Measurements from ENCODE around the gene SPECC1. TPM values are rescaled to one million over a fixed set of nuclear protein-coding genes. Genes with fewer than 3 reads are reported as not detected.
"Not testable (repeated sequence)": the region's sequence is repeated elsewhere in the genome, so short reads cannot be mapped to it uniquely, and the experiment has no call there.

Gene SPECC1, protein sequence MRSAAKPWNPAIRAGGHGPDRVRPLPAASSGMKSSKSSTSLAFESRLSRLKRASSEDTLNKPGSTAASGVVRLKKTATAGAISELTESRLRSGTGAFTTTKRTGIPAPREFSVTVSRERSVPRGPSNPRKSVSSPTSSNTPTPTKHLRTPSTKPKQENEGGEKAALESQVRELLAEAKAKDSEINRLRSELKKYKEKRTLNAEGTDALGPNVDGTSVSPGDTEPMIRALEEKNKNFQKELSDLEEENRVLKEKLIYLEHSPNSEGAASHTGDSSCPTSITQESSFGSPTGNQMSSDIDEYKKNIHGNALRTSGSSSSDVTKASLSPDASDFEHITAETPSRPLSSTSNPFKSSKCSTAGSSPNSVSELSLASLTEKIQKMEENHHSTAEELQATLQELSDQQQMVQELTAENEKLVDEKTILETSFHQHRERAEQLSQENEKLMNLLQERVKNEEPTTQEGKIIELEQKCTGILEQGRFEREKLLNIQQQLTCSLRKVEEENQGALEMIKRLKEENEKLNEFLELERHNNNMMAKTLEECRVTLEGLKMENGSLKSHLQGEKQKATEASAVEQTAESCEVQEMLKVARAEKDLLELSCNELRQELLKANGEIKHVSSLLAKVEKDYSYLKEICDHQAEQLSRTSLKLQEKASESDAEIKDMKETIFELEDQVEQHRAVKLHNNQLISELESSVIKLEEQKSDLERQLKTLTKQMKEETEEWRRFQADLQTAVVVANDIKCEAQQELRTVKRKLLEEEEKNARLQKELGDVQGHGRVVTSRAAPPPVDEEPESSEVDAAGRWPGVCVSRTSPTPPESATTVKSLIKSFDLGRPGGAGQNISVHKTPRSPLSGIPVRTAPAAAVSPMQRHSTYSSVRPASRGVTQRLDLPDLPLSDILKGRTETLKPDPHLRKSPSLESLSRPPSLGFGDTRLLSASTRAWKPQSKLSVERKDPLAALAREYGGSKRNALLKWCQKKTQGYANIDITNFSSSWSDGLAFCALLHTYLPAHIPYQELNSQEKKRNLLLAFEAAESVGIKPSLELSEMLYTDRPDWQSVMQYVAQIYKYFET
- 35.6 to 37.7 TPM (median 36.8 TPM) in 3 replicates for total RNA-seq

DNA sequence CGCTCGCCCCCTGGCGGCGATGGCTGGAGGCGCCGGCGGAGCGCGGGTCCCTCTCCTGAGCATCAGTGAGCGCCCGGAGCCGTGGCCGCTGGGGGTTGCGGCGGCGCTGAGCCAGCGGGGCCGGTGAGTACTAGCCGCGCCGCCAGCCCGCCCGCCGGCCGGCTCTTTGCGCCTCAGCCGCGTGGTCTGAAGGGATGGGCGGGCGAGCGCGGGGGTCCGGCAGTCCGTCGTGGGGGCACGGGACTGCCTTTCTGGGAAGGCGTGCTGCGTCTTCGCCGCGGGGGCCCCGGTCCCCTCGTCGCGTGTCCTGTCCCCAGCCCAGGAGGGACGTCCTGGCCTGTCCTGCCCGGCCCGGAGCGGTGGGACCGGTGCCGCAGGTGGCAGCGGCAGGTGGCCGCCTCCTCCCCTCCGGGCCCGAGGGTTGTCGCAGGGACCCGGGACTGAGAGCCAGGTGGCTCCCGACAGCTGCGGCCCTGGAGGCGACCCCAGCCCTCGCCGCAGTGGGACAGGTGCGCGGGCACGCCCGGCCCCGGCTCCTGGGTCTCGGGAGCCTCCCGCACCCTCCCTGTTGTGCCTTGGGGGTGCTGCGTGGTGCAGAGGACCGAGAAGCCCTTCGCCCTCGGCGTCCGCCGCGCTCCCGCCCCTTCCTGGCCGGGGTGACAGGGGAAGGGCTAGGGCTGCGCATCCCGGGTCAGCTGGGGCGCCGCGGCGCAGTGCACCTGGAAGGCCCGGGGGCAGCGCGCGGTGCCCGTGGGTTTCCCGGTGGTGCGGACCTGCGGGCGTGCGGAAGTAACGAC, at the start of gene SPECC1:
SPECC1 (plus strand) TSS at position 58 of the 797 bp plus-strand sequence. CDS start 87,293 bp downstream, outside the sequence.
- Mint-ChIP-seq H3K9me3 (no peaks in the 10 kb centered on the region), H3K27me3 (ENCODE audit: low read depth) (peaks cover 74% of the 10 kb centered on the region), H3K4me1 (peaks cover 4% of the 10 kb centered on the region), H3K27ac (no peak within 1 kb of the TSS), H3K4me3 (peak within 1 kb of the TSS; percentile 93), H3K36me3 (no peaks in the 10 kb centered on the region)
- TF ChIP-seq, protein P1, sequence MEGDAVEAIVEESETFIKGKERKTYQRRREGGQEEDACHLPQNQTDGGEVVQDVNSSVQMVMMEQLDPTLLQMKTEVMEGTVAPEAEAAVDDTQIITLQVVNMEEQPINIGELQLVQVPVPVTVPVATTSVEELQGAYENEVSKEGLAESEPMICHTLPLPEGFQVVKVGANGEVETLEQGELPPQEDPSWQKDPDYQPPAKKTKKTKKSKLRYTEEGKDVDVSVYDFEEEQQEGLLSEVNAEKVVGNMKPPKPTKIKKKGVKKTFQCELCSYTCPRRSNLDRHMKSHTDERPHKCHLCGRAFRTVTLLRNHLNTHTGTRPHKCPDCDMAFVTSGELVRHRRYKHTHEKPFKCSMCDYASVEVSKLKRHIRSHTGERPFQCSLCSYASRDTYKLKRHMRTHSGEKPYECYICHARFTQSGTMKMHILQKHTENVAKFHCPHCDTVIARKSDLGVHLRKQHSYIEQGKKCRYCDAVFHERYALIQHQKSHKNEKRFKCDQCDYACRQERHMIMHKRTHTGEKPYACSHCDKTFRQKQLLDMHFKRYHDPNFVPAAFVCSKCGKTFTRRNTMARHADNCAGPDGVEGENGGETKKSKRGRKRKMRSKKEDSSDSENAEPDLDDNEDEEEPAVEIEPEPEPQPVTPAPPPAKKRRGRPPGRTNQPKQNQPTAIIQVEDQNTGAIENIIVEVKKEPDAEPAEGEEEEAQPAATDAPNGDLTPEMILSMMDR (IDR thresholded peaks at IDR 0.05; ENCODE audit: unreplicated experiment), result peak; percentile 95
- DNase-seq (ENCODE audit: low spot score in 2 of 2, unreplicated experiment in 2 of 2), result peak; percentile 74 to 94

DNA sequence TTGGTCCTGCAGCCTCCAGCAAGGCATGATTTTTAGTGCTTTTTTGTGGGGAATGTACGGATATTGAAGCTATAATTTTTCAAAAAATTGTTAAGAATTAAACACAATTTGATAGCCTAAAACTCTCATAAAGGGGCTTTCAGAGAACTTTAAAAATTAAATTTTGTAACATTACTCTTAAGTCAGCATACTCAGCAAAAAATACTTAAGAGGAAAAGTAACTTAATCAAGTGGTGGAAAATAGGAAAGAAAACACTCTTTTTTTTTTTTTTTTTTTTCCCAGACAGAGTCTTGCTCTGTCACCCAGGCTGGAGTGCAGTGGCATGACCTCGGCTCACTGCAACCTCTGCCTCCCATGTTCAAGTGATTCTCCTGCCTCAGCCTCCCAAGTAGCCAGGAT, 46.2 kb upstream of the SPECC1 start:
- not testable (repeated sequence) for H3K9me3 Mint-ChIP-seq; H3K27me3 Mint-ChIP-seq (ENCODE audit: low read depth); H3K4me3 Mint-ChIP-seq; DNase-seq (ENCODE audit: low spot score in 2 of 2, unreplicated experiment in 2 of 2); H3K4me1 Mint-ChIP-seq; H3K27ac Mint-ChIP-seq
- peaks cover 15% of the 10 kb centered on the region for H3K36me3 Mint-ChIP-seq

DNA sequence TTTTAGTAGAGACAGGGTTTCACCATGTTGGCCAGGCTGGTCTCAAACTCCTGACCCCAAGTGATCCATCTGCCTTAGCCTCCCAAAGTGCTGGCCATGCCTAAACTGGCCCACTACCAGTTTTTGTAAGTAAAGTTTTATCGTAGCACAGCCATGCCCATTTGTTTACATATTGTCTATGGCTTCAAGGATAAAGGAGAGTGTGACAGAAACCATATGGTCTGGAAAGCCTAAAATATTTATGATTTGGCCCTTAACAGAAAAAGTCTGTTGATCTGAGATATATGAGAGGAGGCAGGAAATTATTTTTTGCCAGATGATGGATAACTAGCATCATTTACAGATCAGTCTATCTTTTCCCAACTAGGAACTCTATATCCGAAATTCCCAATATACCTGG, 36.0 kb upstream of the SPECC1 start:
- no peak for DNase-seq (ENCODE audit: low spot score in 2 of 2, unreplicated experiment in 2 of 2)
- Mint-ChIP-seq H3K9me3 (no peaks in the 10 kb centered on the region), H3K36me3 (peaks cover 43% of the 10 kb centered on the region), H3K4me1 (peaks cover 12% of the 10 kb centered on the region), H3K27me3 (ENCODE audit: low read depth) (no peaks in the 10 kb centered on the region), H3K4me3 (no peak overlapping the region), H3K27ac (no peak overlapping the region)
- TF ChIP-seq, protein P1 (IDR thresholded peaks at IDR 0.05; ENCODE audit: unreplicated experiment), result no peak

DNA sequence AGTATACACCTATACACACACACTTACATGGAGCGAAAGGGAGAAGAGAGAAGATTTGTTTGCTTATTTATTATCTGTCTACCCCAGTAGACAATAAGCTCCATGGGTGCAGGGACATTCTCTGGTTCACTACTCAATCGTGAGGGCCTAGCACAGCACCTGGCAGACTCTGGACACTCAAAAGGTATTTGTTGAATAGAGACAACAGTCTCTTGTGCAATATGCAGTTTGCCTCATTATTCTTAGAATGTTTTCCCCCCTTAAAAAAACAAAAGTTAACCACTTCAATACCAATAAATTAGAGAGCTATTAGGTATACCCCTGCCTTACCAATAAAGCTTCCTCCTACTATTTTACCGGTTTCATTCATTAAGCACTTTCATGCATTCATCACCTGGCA, 33.6 kb upstream of the SPECC1 start:
- Mint-ChIP-seq H3K9me3 (no peaks in the 10 kb centered on the region), H3K27me3 (ENCODE audit: low read depth) (no peaks in the 10 kb centered on the region), H3K4me3 (peak overlapping the region; percentile 46), H3K27ac (no peak overlapping the region), H3K4me1 (peaks cover 19% of the 10 kb centered on the region), H3K36me3 (peaks cover 24% of the 10 kb centered on the region)
- DNase-seq (ENCODE audit: low spot score in 2 of 2, unreplicated experiment in 2 of 2), result no peak
- TF ChIP-seq, protein P1 (IDR thresholded peaks at IDR 0.05; ENCODE audit: unreplicated experiment), result no peak

DNA sequence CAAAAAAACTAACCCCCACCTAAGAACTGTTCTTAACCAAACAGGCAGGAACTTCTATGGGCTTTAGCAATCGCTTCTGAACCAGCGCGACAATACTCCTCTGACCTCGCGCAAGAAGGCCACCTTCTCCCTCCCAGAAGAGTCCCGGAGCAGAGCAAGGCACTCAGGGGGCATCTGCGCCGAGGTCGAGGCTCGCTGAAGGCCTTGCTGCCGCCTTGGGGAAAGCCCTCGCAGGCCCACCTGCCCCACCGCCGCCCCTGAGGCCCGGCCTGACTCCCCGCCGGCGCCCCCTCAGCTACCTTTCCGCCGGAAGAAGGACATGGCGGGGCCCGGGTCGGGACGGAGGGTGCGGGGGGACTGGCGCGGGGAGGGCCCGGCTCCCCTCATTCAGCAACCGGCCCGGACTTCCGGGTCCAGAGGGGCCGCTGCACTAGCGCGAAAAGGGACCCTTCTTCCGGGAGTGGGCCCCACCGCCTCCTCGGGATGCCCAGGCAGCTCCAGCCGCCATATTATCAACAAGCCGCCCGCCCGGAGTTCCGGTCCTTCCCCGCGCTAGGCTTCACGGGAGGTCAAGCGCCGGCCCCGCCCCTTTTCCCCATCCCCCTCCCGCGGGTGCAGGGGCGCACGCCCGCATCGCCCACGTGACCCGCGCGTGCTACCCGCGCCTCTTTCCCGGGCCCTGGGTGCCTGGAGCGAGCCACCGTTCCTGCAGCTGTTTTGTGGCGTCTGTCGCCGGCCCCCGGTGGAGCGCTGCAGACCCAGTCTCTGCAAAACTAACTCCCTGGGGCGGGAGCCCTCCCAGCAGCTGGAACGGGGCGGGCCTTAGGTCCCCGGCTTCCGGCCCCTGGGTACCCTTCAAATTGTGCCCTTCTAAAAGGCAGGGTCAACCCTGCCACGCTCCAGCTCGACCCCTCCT, 31.6 kb upstream of the SPECC1 start, which contains the start of gene AKAP10:
AKAP10 (minus strand) TSS at position 536 of the 916 bp plus-strand sequence; CDS start at position 387, 149 bp downstream.
- Mint-ChIP-seq H3K4me3 (peak within 1 kb of the TSS; percentile 91), H3K9me3 (no peaks in the 10 kb centered on the region), H3K36me3 (peaks cover 17% of the 10 kb centered on the region), H3K27me3 (ENCODE audit: low read depth) (no peaks in the 10 kb centered on the region), H3K4me1 (peaks cover 19% of the 10 kb centered on the region), H3K27ac (peak within 1 kb of the TSS; percentile 97)
- DNase-seq (ENCODE audit: low spot score in 2 of 2, unreplicated experiment in 2 of 2), result peak; percentile 78 to 90
- TF ChIP-seq, protein P1 (IDR thresholded peaks at IDR 0.05; ENCODE audit: unreplicated experiment), result no peak

All from mesothelial cell of epicardium (in vitro differentiated cells).